CD4-positive, alpha-beta T cell (primary cell): Measurements from ENCODE around the gene PRDM7. TPM values are rescaled to one million over a fixed set of nuclear protein-coding genes. Genes with fewer than 3 reads are reported as not detected.
A peak's percentile ranks its signal among the peaks of the same experiment; 100 is the strongest.

Experiments used
- ATAC-seq: fragments of 200-7000 bp; cut with Tn5 transposase; one replicate; pipeline ENCODE4 v1.10.0; 2022; ENCODE audit warnings: mild to moderate bottlenecking; ENCODE audit not compliant: poor library complexity
- CTCF ChIA-PET: fragments of 350-600 bp; sonication (Branson Sonifier 250); formaldehyde crosslinking; loops from one replicate; lab custom pipeline; 2021; ENCODE audit warnings: antibody characterized with exemption, inconsistent platforms; lab: Charles Lee
- POLR2A ChIA-PET: fragments of 350-600 bp; sonication (Branson Sonifier 250); formaldehyde crosslinking; loops from one replicate; lab custom pipeline; 2021; ENCODE audit warnings: antibody characterized with exemption, inconsistent platforms; lab: Charles Lee
- DNase-seq, 14 experiments: peaks; one replicate each; pipeline ENCODE4 v3.0.0-alpha.2; 2013 to 2020; ENCODE audit warnings: mixed read lengths in 2 of 14
- H3K27ac ChIP-seq, 2 donors: one replicate each; pipeline versions ENCODE4 v1.5.1 to v1.7.0; 2013; ENCODE audit warnings: low read length in 2 of 2, low read depth in 1 of 2, mild to moderate bottlenecking in 1 of 2
- H3K27me3 ChIP-seq, 2 experiments: 1 replicate in 1 of 2; 2 replicates in 1 of 2; pipeline versions ENCODE4 v1.6.1 to v1.7.0; 2013; ENCODE audit warnings: low read length in 2 of 2, control low read depth in 1 of 2, mild to moderate bottlenecking in 1 of 2, moderate library complexity in 1 of 2; ENCODE audit not compliant: insufficient read depth in 2 of 2, control insufficient read depth in 1 of 2
- H3K36me3 ChIP-seq: one replicate; pipeline ENCODE4 v1.6.1; 2013; ENCODE audit warnings: low read length, control low read depth; ENCODE audit not compliant: insufficient read depth
- H3K4me1 ChIP-seq: one replicate; pipeline ENCODE4 v1.6.1; 2013; ENCODE audit warnings: low read length, control low read depth; ENCODE audit not compliant: insufficient read depth
- H3K4me3 ChIP-seq: one replicate; pipeline ENCODE4 v1.5.1; 2013; ENCODE audit warnings: mild to moderate bottlenecking, low read length, moderate library complexity
- H3K9me3 ChIP-seq, 2 experiments: 1 replicate in 1 of 2; 2 replicates in 1 of 2; pipeline versions ENCODE4 v1.6.1 to v1.7.0; 2013; ENCODE audit warnings: low read length in 2 of 2, mild to moderate bottlenecking in 2 of 2, control low read depth in 1 of 2, moderate library complexity in 1 of 2; ENCODE audit not compliant: control insufficient read depth in 1 of 2, insufficient read depth in 1 of 2
- H3K27ac Mint-ChIP-seq: one replicate; pipeline ENCODE4 v1.8.0; 2020; ENCODE audit warnings: mixed read lengths
- H3K27me3 Mint-ChIP-seq: one replicate; pipeline ENCODE4 v1.8.0; 2021; ENCODE audit warnings: mixed read lengths
- H3K36me3 Mint-ChIP-seq: one replicate; pipeline ENCODE4 v1.8.0; 2021; ENCODE audit warnings: low read depth, mixed read lengths
- H3K4me1 Mint-ChIP-seq: one replicate; pipeline ENCODE4 v1.8.0; 2021; ENCODE audit warnings: low read depth, mixed read lengths
- H3K4me3 Mint-ChIP-seq: one replicate; pipeline ENCODE4 v1.8.0; 2020; ENCODE audit warnings: mild to moderate bottlenecking, mixed read lengths
- H3K9me3 Mint-ChIP-seq: one replicate; pipeline ENCODE4 v1.8.0; 2020; ENCODE audit warnings: mixed read lengths
- intact Hi-C, 2 experiments: fragments of 100-400 bp; cut with DNase I in 1 of 2; cut with micrococcal nuclease in 1 of 2; formaldehyde crosslinking; loops; one replicate each; pipeline versions ENCODE4 v1.15.1 to v1.9.0; 2023 to 2025; cut with DNase I, micrococcal nuclease
- total RNA-seq, 174 experiments: library from RNA in 2 of 174; stranded (reverse) in 2 of 174; gene quantifications; one replicate each; pipeline ENCODE4 v1.2.3 and lab custom pipeline; 2021 to 2026
- TF ChIP-seq, protein P1 (sequence below): fragments of 200-600 bp; IDR thresholded peaks from one replicate; pipeline ENCODE4 v1.8.0; 2022; ENCODE audit warnings: antibody characterized with exemption, mild to moderate bottlenecking

The PRDM7 gene
- total RNA-seq, 2 experiments from 2014 or later = not detected

DNA sequence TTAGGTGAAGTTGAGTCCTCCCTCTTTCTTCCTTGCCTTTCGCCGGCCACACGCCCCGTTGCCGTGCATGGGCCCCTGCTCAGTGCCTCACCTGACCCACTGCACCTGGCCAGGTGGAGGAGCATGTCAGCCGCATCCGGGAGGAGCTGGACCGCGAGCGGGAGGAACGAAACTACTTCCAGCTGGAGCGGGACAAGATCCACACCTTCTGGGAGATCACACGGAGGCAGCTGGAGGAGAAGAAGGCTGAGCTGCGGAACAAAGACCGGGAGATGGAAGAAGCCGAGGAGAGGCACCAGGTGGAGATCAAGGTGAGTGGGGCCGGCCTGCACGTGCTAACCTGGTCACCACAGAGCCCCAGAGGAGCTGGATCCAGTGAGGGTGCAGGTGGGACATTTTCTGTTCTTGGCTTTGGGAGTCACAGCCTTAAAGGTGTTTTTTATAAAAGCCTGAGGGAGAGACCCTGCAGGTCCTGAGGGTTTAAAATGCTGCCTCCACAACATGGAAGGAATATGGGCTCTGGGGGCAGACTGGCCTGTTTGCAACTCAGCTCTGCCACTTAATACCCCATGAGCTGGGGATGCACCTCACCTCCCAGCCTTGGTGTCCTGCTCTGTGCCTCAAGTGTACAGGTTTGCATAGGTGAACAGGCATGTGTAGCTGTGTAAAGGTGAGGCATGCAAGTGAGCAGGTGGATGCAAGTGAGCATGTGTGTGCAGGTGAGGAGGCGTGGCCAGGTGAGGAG is 45.8 kb downstream of the PRDM7 start:
- H3K4me1 ChIP-seq = peaks cover 1% of the 10 kb centered on the region
- H3K27me3 ChIP-seq = no peaks in the 10 kb centered on the region
- no peak overlapping the region for H3K4me3 ChIP-seq
- H3K9me3 ChIP-seq = no peaks in the 10 kb centered on the region
- H3K27me3 Mint-ChIP-seq = no peaks in the 10 kb centered on the region
- no peaks in the 10 kb centered on the region for H3K9me3 Mint-ChIP-seq
- DNase-seq (peak in 1 of 14 experiments; percentile 13), ATAC-seq (no peak)
- H3K4me1 Mint-ChIP-seq = no peaks in the 10 kb centered on the region
- POLR2A ChIA-PET = no interaction called here
- H3K36me3 ChIP-seq = peaks cover 15% of the 10 kb centered on the region
- H3K36me3 Mint-ChIP-seq = peaks cover 20% of the 10 kb centered on the region
- no peak overlapping the region for H3K27ac ChIP-seq
- TF ChIP-seq, protein P1, sequence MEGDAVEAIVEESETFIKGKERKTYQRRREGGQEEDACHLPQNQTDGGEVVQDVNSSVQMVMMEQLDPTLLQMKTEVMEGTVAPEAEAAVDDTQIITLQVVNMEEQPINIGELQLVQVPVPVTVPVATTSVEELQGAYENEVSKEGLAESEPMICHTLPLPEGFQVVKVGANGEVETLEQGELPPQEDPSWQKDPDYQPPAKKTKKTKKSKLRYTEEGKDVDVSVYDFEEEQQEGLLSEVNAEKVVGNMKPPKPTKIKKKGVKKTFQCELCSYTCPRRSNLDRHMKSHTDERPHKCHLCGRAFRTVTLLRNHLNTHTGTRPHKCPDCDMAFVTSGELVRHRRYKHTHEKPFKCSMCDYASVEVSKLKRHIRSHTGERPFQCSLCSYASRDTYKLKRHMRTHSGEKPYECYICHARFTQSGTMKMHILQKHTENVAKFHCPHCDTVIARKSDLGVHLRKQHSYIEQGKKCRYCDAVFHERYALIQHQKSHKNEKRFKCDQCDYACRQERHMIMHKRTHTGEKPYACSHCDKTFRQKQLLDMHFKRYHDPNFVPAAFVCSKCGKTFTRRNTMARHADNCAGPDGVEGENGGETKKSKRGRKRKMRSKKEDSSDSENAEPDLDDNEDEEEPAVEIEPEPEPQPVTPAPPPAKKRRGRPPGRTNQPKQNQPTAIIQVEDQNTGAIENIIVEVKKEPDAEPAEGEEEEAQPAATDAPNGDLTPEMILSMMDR = no peak
- H3K27ac Mint-ChIP-seq = no peak overlapping the region
- CTCF ChIA-PET = no interaction called here
- no peak overlapping the region for H3K4me3 Mint-ChIP-seq
- intact Hi-C loops = no loop called here

DNA sequence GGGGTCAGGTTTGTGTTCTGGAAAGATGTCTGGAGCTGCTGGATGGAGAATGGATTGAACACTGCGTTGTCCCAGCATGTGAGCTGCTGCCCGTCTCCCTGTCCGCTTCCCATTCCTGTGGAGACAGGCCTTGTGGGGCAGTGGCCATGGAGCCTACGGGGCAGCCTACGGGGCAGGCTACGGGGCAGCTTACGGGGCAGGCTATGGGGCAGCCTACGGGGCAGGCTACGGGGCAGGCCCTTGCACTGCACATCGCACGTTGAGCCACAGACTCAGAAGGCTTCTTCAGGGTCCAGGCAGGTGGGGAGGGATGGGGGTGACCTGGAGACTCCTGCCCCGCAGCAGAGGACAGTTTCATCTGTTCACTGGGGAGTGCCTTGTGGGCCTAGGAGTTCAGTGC is 48.1 kb downstream of the PRDM7 start:
- no peaks in the 10 kb centered on the region for H3K27me3 ChIP-seq
- peaks cover 8% of the 10 kb centered on the region for H3K36me3 ChIP-seq
- DNase-seq (peak in 1 of 14 experiments; percentile 6), ATAC-seq (no peak)
- intact Hi-C loops = loop anchor here in 1 of 2 experiments (5.0 kb wide), 1 partner anchor 72 kb away; no protein-coding TSS in a partner anchor
- no peak overlapping the region for H3K4me3 ChIP-seq
- CTCF ChIA-PET = no interaction called here
- H3K27ac ChIP-seq = no peak overlapping the region
- Mint-ChIP-seq H3K27me3 (no peaks in the 10 kb centered on the region), H3K4me1 (peaks cover 3% of the 10 kb centered on the region), H3K4me3 (no peak overlapping the region), H3K27ac (no peak overlapping the region), H3K36me3 (peaks cover 16% of the 10 kb centered on the region), H3K9me3 (no peaks in the 10 kb centered on the region)
- peaks cover 7% of the 10 kb centered on the region for H3K4me1 ChIP-seq
- POLR2A ChIA-PET = no interaction called here
- TF ChIP-seq, protein P1 = no peak
- H3K9me3 ChIP-seq = no peaks in the 10 kb centered on the region

DNA sequence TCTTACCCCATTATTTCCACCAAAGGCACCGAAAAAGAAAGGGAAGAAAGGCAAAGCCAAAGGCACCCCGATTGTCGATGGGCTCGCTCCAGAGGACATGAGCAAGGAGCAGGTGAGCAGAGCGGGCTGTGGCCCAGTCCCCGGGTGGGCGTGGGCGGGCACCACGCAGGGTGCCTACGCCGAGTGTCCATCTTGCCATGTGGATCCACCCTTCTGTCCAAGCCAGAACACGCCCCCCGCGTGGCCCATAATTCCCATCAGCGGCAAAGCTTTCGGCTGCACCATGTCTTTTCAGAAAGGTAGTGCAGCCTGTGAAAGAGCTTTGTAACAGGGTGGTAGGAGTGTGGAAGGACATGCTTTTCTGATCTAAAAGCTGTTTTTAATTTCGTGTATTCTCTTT is 49.5 kb downstream of the PRDM7 start:
- no peaks in the 10 kb centered on the region for H3K27me3 Mint-ChIP-seq
- H3K9me3 Mint-ChIP-seq = no peaks in the 10 kb centered on the region
- Histone ChIP-seq H3K27ac (no peak overlapping the region), H3K27me3 (no peaks in the 10 kb centered on the region), H3K4me1 (peaks cover 15% of the 10 kb centered on the region), H3K9me3 (no peaks in the 10 kb centered on the region), H3K36me3 (peaks cover 7% of the 10 kb centered on the region), H3K4me3 (no peak overlapping the region)
- no peak for ATAC-seq
- peaks cover 6% of the 10 kb centered on the region for H3K36me3 Mint-ChIP-seq
- no peak overlapping the region for H3K27ac Mint-ChIP-seq
- peaks cover 5% of the 10 kb centered on the region for H3K4me1 Mint-ChIP-seq
- intact Hi-C loops = loop anchor here in 1 of 2 experiments (5.0 kb wide), 1 partner anchor 70 kb away; no protein-coding TSS in a partner anchor
- POLR2A ChIA-PET = no interaction called here
- CTCF ChIA-PET = no interaction called here
- TF ChIP-seq, protein P1 = no peak
- peak in 1 of 14 experiments; percentile 9 for DNase-seq
- H3K4me3 Mint-ChIP-seq = no peak overlapping the region
